Panc1 (cell line): ENCODE results near the gene NFE2L1.

ENCODE experiments used
- CTCF ChIP-seq: fragments of 450-650 bp; IDR thresholded peaks from 2 replicates; pipeline ENCODE4 v1.5.1; 2017; ENCODE audit warnings: mild to moderate bottlenecking
- POLR2AphosphoS5 ChIP-seq: IDR thresholded peaks from 2 replicates; pipeline ENCODE4 v1.6.1; 2012; ENCODE audit warnings: mild to moderate bottlenecking, low read depth, low read length, moderate library complexity
- REST ChIP-seq, 2 experiments: IDR thresholded peaks; 2 replicates each; pipeline ENCODE4 v1.6.1; 2011 to 2012; ENCODE audit warnings: low read depth in 2 of 2, control low read depth in 1 of 2, low read length in 1 of 2, mild to moderate bottlenecking in 1 of 2, moderate library complexity in 1 of 2; ENCODE audit not compliant: insufficient read depth in 1 of 2

GRCh38 chr17:48107137-48108055, 59.2 kb downstream of the NFE2L1 start, which contains the start of gene SNX11:
- TF ChIP-seq POLR2AphosphoS5, result no peak; the same call in 1 of the 2 replicates
- TF ChIP-seq CTCF, result no peak
- no peak for TF ChIP-seq REST (IDR thresholded peaks at IDR 0.05; ENCODE audit: insufficient read depth in 1 of 2, low read depth in 2 of 2, low read length in 1 of 2)
